KOPT-K1 (cell line): ENCODE data around the gene TELO2.

Source experiments
- H3K27ac ChIP-seq: fragments of 200-600 bp; sonication (generic); 2 replicates; pipeline ENCODE4 v1.5.1; 2016; ENCODE audit warnings: antibody characterized with exemption, mild to moderate bottlenecking, low read depth, low read length; ENCODE audit not compliant: poor library complexity, severe bottlenecking
- H3K36me3 ChIP-seq: fragments of 200-600 bp; sonication (generic); 2 replicates; pipeline ENCODE4 v1.5.1; 2017; ENCODE audit warnings: antibody characterized with exemption, mild to moderate bottlenecking, low read length, moderate library complexity; ENCODE audit not compliant: insufficient read depth
- H3K9me3 ChIP-seq: fragments of 200-600 bp; sonication (generic); 2 replicates; pipeline ENCODE4 v1.5.1; 2017; ENCODE audit warnings: antibody characterized with exemption, low read length, mild to moderate bottlenecking; ENCODE audit not compliant: insufficient read depth, poor library complexity, severe bottlenecking

Gene TELO2

GRCh38 chr16:1495889-1496262 lies 2.7 kb downstream of the TELO2 start:
- Histone ChIP-seq H3K27ac (no peak overlapping the region), H3K36me3 (peaks cover 66% of the 10 kb centered on the region), H3K9me3 (no peaks in the 10 kb centered on the region)

- no peak overlapping the region for H3K27ac ChIP-seq
- peaks cover 71% of the 10 kb centered on the region for H3K36me3 ChIP-seq
- no peaks in the 10 kb centered on the region for H3K9me3 ChIP-seq
Measured at GRCh38 chr16:1496464-1496863, 3.3 kb downstream of the TELO2 start.

- H3K9me3 ChIP-seq: no peaks in the 10 kb centered on the region
- no peak overlapping the region for H3K27ac ChIP-seq
- peaks cover 78% of the 10 kb centered on the region for H3K36me3 ChIP-seq
Measured at GRCh38 chr16:1497014-1497598, 3.9 kb downstream of the TELO2 start.

DNA sequence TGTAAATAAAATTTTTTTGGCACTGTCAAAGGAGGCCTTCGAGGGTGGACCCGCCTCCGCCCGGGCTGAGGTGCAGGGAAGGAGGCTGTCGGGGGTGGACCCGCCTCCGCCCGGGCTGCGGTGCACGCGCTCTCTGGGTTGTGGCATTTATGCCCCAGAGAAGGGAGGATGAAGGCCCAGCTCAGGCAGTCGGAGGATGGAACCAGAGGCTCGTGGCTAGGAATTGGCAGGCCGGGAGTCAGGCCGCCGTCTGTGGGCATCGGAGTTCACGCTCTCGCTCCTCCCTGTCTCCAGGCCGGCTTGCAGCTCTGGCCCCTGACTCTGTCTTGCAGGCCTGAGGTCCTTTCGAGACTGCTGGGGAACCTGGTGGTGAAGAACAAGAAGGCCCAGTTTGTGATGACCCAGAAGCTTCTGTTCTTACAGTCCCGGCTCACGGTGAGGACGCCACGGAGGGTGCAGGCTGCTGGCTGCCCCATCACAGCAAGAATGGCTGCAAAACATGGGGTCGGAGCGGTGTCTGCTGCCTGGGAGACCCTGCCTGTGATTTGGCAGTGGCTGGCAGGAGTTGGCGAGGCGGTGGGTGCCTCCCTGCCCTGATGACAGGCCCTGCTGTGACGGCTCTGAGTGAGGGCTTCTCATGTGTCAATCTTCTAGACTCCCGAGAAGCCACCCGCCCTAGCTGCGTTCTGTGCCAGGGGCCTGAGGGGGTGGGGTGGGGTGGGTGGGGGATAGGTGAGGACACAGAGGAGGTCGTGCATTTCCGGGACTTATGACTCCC lies 5.9 kb downstream of the TELO2 start:
- peaks cover 97% of the 10 kb centered on the region for H3K36me3 ChIP-seq
- H3K27ac ChIP-seq: no peak overlapping the region
- H3K9me3 ChIP-seq: no peaks in the 10 kb centered on the region

DNA sequence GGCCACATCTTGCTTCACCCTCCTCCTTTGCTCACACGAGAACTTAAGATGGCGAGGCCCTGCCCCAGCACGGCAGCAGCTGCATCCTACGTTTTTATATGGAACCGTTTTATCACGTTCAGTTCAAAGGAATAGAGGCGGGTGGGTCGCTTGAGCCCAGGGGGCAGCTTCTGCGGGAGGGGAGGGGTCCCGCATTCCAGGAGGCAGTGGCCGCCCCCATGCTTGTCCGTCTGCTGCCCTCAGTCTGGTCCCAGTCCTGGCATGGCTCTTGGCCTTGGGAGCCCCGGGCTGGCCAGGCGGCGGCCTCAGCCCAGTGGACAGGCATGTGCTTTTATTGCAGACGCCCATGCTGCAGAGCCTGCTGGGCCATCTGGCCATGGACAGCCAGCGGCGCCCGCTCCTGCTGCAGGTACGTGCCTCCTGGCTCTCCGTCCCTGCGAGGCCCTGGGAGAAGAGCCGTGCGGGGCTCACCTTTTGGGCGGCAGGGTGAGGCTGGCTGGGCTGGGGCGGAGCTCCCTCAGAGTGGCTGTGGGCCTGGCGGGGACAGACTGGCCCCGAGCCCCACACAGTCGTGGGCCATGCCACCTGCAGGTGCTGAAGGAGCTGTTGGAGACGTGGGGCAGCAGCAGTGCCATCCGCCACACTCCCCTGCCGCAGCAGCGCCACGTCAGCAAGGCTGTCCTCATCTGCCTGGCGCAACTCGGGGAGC lies 6.8 kb downstream of the TELO2 start:
- no peak overlapping the region for H3K27ac ChIP-seq
- H3K9me3 ChIP-seq: no peaks in the 10 kb centered on the region
- H3K36me3 ChIP-seq: peaks cover 90% of the 10 kb centered on the region

GRCh38 chr16:1500465-1501150 lies 7.4 kb downstream of the TELO2 start:
- no peak overlapping the region for H3K27ac ChIP-seq
- no peaks in the 10 kb centered on the region for H3K9me3 ChIP-seq
- peaks cover 83% of the 10 kb centered on the region for H3K36me3 ChIP-seq

GRCh38 chr16:1501630-1502029 lies 8.5 kb downstream of the TELO2 start:
- H3K9me3 ChIP-seq: no peaks in the 10 kb centered on the region
- peaks cover 82% of the 10 kb centered on the region for H3K36me3 ChIP-seq
- H3K27ac ChIP-seq: no peak overlapping the region

GRCh38 chr16:1502092-1503004 lies 9.2 kb downstream of the TELO2 start:
- no peak overlapping the region for H3K27ac ChIP-seq
- peaks cover 82% of the 10 kb centered on the region for H3K36me3 ChIP-seq

GRCh38 chr16:1503110-1503955 lies 10.2 kb downstream of the TELO2 start:
- peaks cover 81% of the 10 kb centered on the region for H3K36me3 ChIP-seq
- H3K9me3 ChIP-seq: no peaks in the 10 kb centered on the region

More at GRCh38 chr16:1502092-1503004, 9.2 kb downstream of the TELO2 start:
- no peaks in the 10 kb centered on the region for H3K9me3 ChIP-seq

DNA sequence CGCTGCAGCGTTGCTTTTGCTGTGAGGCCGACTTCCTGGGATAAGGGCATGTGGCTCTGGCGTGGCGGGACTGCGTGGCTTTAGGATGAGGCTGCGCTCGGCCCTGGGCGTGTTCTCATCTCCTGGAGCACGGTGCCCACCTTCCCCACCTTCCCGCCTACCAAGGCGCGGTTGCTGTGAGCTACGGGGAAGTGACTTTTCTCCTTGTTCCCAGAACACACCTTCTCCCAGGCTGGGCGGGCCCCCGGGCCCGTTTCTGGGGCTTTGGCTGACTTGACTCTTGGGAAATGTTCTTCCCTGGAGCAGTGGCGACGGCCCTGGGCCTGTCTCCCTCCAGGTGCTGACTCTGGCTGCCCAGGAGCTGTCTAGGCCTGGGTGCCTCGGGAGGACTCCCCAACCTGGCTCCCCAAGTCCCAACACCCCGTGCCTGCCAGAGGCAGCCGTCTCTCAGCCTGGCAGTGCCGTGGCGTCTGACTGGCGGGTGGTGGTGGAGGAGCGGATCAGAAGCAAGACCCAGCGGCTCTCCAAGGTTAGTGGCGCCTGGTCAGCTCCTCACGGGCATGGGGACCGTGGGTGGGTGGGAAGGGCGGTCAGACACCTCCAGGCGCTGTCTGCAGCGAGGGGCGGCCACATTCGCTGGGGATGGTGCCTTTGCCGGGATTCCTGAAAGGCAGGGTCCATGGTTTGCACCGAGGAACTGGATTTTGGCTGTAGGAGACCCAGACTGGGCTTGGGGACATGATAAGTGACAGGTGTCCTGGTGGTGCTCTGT lies 12.1 kb downstream of the TELO2 start:
- Histone ChIP-seq H3K36me3 (peaks cover 80% of the 10 kb centered on the region), H3K9me3 (no peaks in the 10 kb centered on the region), H3K27ac (no peak overlapping the region)

More at GRCh38 chr16:1503110-1503955, 10.2 kb downstream of the TELO2 start:
- no peak overlapping the region for H3K27ac ChIP-seq

- no peaks in the 10 kb centered on the region for H3K9me3 ChIP-seq
- H3K27ac ChIP-seq: no peak overlapping the region
- H3K36me3 ChIP-seq: peaks cover 80% of the 10 kb centered on the region
Measured at GRCh38 chr16:1505912-1506311, 12.8 kb downstream of the TELO2 start.

GRCh38 chr16:1506494-1507213 lies 13.5 kb downstream of the TELO2 start:
- Histone ChIP-seq H3K36me3 (peaks cover 80% of the 10 kb centered on the region), H3K27ac (no peak overlapping the region), H3K9me3 (no peaks in the 10 kb centered on the region)
